Measurements from ENCODE around the gene DHDH. TPM values are rescaled to one million over a fixed set of nuclear protein-coding genes. Genes with fewer than 3 reads are reported as not detected.
"Not testable (repeated sequence)": the region's sequence is repeated elsewhere in the genome, so short reads cannot be mapped to it uniquely, and the experiment has no call there.

The DHDH gene
- polyA plus RNA-seq, 3 donors, result 0.38 TPM; not detected in 2

GRCh38 chr19:48918071-48918470 is 15.4 kb upstream of the DHDH start:
- Histone ChIP-seq H3K79me2 (ENCODE audit: insufficient read depth, low read length) (no peaks in the 10 kb centered on the region), H3K4me3 (replicated peaks in 1 of 3; ENCODE audit: low read depth in 2 of 3, low read length in 3 of 3) (no peak overlapping the region), H3K36me3 (replicated peaks in 1 of 2; ENCODE audit: control insufficient read depth in 1 of 2, insufficient read depth in 2 of 2, low read length in 2 of 2) (peaks cover 68 to 79% of the 10 kb centered on the region in 2 donors), H2AFZ (ENCODE audit: insufficient read depth, low read depth, low read length, poor library complexity, severe bottlenecking) (no peak overlapping the region), H3K9me3 (replicated peaks in 1 of 2; ENCODE audit: control insufficient read depth in 1 of 2, insufficient read depth in 1 of 2, low read length in 2 of 2) (no peaks in the 10 kb centered on the region), H4K20me1 (ENCODE audit: insufficient read depth, low read length) (no peaks in the 10 kb centered on the region), H3K4me1 (ENCODE audit: control insufficient read depth in 1 of 2, insufficient read depth in 2 of 2, low read length in 2 of 2) (no peaks in the 10 kb centered on the region), H3K9ac (ENCODE audit: insufficient read depth, low read length, poor library complexity, severe bottlenecking) (no peak overlapping the region), H3K27me3 (ENCODE audit: control insufficient read depth in 2 of 2, insufficient read depth in 2 of 2, low read length in 2 of 2) (no peaks in the 10 kb centered on the region), H3K4me2 (replicated peaks; ENCODE audit: extremely low read depth, low read length, poor library complexity, severe bottlenecking) (no peak overlapping the region), H3K27ac (ENCODE audit: low read depth in 1 of 2, low read length in 2 of 2) (no peak overlapping the region)
- TF ChIP-seq, protein P1, sequence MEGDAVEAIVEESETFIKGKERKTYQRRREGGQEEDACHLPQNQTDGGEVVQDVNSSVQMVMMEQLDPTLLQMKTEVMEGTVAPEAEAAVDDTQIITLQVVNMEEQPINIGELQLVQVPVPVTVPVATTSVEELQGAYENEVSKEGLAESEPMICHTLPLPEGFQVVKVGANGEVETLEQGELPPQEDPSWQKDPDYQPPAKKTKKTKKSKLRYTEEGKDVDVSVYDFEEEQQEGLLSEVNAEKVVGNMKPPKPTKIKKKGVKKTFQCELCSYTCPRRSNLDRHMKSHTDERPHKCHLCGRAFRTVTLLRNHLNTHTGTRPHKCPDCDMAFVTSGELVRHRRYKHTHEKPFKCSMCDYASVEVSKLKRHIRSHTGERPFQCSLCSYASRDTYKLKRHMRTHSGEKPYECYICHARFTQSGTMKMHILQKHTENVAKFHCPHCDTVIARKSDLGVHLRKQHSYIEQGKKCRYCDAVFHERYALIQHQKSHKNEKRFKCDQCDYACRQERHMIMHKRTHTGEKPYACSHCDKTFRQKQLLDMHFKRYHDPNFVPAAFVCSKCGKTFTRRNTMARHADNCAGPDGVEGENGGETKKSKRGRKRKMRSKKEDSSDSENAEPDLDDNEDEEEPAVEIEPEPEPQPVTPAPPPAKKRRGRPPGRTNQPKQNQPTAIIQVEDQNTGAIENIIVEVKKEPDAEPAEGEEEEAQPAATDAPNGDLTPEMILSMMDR (IDR thresholded peaks at IDR 0.05), result no peak
- 44% methylated on average over 4 of the region's 6 CpGs for WGBS (ENCODE audit: insufficient coverage)
- no peak overlapping the region for H3K4me3 Mint-ChIP-seq
- H3K36me3 Mint-ChIP-seq, result peaks cover 53 to 86% of the 10 kb centered on the region in 2 donors
- H3K27ac Mint-ChIP-seq, result peak overlapping the region in 1 of 7 donors; percentile 73
- H3K4me1 Mint-ChIP-seq, result no peaks in the 10 kb centered on the region
- peaks cover 0 to 2% (median 0%) of the 10 kb centered on the region in 3 donors for H3K27me3 Mint-ChIP-seq (ENCODE audit: low read depth in 3 of 3)
- no peak for DNase-seq
- H3K9me3 Mint-ChIP-seq, result no peaks in the 10 kb centered on the region
- intact Hi-C loops (cut with micrococcal nuclease), result no loop called here

DNA sequence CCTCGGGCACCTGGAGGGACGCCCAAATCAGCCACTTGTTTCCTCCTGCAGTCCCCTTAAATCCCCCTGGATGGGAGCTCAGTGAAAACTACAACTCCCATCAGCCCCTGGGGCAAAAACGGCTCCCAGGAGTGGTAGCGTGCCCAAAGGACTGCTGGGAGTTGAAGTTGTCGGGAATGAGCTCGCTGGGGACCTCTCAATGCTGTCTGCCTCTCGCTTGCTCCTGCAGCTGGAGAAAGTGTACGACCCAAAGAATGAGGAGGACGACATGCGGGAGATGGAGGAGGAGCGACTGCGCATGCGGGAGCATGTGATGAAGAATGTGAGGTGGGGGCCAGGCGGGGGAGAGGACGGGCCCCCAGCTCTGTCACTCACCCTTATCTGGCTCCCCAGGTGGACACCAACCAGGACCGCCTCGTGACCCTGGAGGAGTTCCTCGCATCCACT is 14.7 kb upstream of the DHDH start:
- TF ChIP-seq, protein P1 (IDR thresholded peaks at IDR 0.05), result no peak
- Histone ChIP-seq H3K36me3 (replicated peaks in 1 of 2; ENCODE audit: control insufficient read depth in 1 of 2, insufficient read depth in 2 of 2, low read length in 2 of 2) (peaks cover 61 to 76% of the 10 kb centered on the region in 2 donors), H3K9me3 (replicated peaks in 1 of 2; ENCODE audit: control insufficient read depth in 1 of 2, insufficient read depth in 1 of 2, low read length in 2 of 2) (no peaks in the 10 kb centered on the region), H3K4me3 (replicated peaks in 1 of 3; ENCODE audit: low read depth in 2 of 3, low read length in 3 of 3) (no peak overlapping the region), H3K79me2 (ENCODE audit: insufficient read depth, low read length) (no peaks in the 10 kb centered on the region), H3K4me2 (replicated peaks; ENCODE audit: extremely low read depth, low read length, poor library complexity, severe bottlenecking) (no peak overlapping the region), H3K27ac (ENCODE audit: low read depth in 1 of 2, low read length in 2 of 2) (no peak overlapping the region), H3K9ac (ENCODE audit: insufficient read depth, low read length, poor library complexity, severe bottlenecking) (no peak overlapping the region), H3K4me1 (ENCODE audit: control insufficient read depth in 1 of 2, insufficient read depth in 2 of 2, low read length in 2 of 2) (no peaks in the 10 kb centered on the region), H4K20me1 (ENCODE audit: insufficient read depth, low read length) (no peaks in the 10 kb centered on the region), H2AFZ (ENCODE audit: insufficient read depth, low read depth, low read length, poor library complexity, severe bottlenecking) (no peak overlapping the region), H3K27me3 (ENCODE audit: control insufficient read depth in 2 of 2, insufficient read depth in 2 of 2, low read length in 2 of 2) (no peaks in the 10 kb centered on the region)
- Mint-ChIP-seq H3K9me3 (no peaks in the 10 kb centered on the region), H3K27me3 (ENCODE audit: low read depth in 3 of 3) (peaks cover 0 to 2% (median 0%) of the 10 kb centered on the region in 3 donors), H3K27ac (peak overlapping the region in 3 of 7 donors; percentile 37 to 79 (median 38)), H3K4me3 (no peak overlapping the region), H3K4me1 (no peaks in the 10 kb centered on the region), H3K36me3 (peaks cover 52 to 84% of the 10 kb centered on the region in 2 donors)
- DNase-seq, result peak in 1 of 3 donors; percentile 15
- 94% methylated on average over 13 of the region's 18 CpGs for WGBS (ENCODE audit: insufficient coverage)
- intact Hi-C loops (cut with micrococcal nuclease), result no loop called here

DNA sequence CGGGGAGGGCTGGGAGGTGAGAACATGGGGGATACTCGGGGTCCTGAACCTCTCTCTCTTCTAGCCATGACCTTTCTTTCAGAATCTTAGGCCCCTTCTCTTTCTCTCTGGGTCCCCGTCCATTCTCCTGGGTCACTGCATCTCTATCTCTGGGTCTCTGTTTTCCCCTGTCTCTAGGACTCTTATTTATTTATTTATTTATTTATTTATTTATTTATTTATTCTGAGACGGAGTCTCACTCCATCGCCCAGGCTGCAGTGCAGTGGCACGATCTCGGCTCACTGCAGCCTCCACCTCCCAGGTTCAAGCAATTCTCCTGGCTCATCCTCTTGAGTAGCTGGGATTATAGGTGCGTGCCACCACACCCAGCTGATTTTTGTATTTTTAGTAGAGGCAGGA is 14.2 kb upstream of the DHDH start:
- H3K4me1 ChIP-seq (ENCODE audit: control insufficient read depth in 1 of 2, insufficient read depth in 2 of 2, low read length in 2 of 2); H2AFZ ChIP-seq (ENCODE audit: insufficient read depth, low read depth, low read length, poor library complexity, severe bottlenecking); H3K4me3 Mint-ChIP-seq; H3K27me3 ChIP-seq (ENCODE audit: control insufficient read depth in 2 of 2, insufficient read depth in 2 of 2, low read length in 2 of 2); H3K4me3 ChIP-seq (replicated peaks in 1 of 3; ENCODE audit: low read depth in 2 of 3, low read length in 3 of 3); H3K4me2 ChIP-seq (replicated peaks; ENCODE audit: extremely low read depth, low read length, poor library complexity, severe bottlenecking); H3K27ac Mint-ChIP-seq; H3K79me2 ChIP-seq (ENCODE audit: insufficient read depth, low read length); DNase-seq; H3K9me3 ChIP-seq (replicated peaks in 1 of 2; ENCODE audit: control insufficient read depth in 1 of 2, insufficient read depth in 1 of 2, low read length in 2 of 2); H3K27me3 Mint-ChIP-seq (ENCODE audit: low read depth in 3 of 3); H3K27ac ChIP-seq (ENCODE audit: low read depth in 1 of 2, low read length in 2 of 2); H3K4me1 Mint-ChIP-seq; H4K20me1 ChIP-seq (ENCODE audit: insufficient read depth, low read length); H3K9me3 Mint-ChIP-seq; intact Hi-C loops (cut with micrococcal nuclease); H3K9ac ChIP-seq (ENCODE audit: insufficient read depth, low read length, poor library complexity, severe bottlenecking): not testable (repeated sequence)
- H3K36me3 ChIP-seq (replicated peaks in 1 of 2; ENCODE audit: control insufficient read depth in 1 of 2, insufficient read depth in 2 of 2, low read length in 2 of 2), result peaks cover 58 to 71% of the 10 kb centered on the region in 2 donors
- WGBS (ENCODE audit: insufficient coverage), result no CpG with 5 or more reads among the region's 8 CpGs
- peaks cover 48 to 81% of the 10 kb centered on the region in 2 donors for H3K36me3 Mint-ChIP-seq

Measured in CD14-positive monocyte (primary cell).